Activated T-cell treated with anti-CD3 and anti-CD28 coated beads for 1 hour (primary cell): ENCODE results near the gene BAG2.

Source experiments
- DNase-seq: peaks from one replicate; pipeline ENCODE4 v3.0.0-alpha.2; 2020; ENCODE audit warnings: low read depth

The BAG2 gene

DNA sequence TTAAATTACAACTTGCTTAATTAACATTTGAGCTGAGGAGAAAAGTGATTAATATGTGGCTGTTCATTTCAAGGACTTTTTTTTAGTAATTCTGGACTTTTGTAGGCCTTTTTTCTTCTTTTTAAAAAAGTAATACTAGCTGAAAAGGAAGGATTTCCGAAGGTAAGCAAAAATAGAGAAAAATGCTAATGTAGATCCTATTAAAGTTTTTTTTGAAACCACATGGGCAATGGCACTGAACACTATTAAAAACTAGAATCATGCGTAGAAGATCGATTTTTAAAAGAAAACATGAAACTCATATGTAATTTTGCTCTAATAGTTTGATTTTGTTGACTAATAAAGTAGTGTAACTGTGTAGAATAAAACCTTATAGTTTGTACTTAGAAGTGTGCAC is 2.4 kb downstream of the BAG2 start:
- DNase-seq, result no peak

GRCh38 chr6:57177545-57178265 is 5.6 kb downstream of the BAG2 start:
- DNase-seq, result no peak

DNA sequence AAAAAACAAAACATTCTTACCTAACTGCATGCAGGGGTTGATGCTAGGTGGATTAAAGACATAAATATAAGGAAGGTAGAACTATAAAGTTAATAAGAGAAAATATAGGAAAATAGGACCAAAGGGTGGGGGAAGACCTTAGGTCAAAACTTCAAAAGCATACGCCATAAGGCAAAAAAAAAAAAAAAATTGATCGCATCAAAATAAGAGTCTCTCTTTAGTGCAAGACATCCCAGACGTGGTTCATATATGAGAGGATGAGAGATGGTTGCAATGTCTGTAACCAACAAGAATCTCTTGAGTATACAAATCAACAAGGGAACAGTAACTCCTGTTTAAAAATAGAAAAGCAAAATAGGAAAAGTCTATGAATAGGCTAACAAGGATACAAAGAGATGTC is 8.5 kb downstream of the BAG2 start:
- no peak for DNase-seq

- DNase-seq, result no peak
Observed at GRCh38 chr6:57182017-57182432, 9.9 kb downstream of the BAG2 start.

DNA sequence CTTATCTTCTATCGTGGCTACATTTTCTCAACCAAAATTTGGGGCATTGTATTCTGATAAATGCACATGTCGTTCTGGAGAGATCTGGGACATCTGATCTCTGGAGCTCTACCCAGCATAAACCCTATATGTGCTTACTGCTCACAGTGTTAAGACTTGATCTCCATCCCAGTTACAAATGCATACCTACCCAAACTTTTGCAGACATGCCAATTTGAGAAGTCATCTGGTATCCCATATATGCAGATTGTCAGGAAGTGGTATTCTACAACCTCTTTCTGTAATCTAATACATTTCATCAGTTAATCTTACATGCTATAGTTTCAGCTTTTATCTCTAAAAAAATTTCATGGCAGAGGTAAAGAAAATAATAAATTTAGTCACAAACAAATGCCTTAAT is 11.2 kb downstream of the BAG2 start:
- DNase-seq, result no peak

- no peak for DNase-seq
Observed at GRCh38 chr6:57190140-57190539, 18.0 kb downstream of the BAG2 start.

DNA sequence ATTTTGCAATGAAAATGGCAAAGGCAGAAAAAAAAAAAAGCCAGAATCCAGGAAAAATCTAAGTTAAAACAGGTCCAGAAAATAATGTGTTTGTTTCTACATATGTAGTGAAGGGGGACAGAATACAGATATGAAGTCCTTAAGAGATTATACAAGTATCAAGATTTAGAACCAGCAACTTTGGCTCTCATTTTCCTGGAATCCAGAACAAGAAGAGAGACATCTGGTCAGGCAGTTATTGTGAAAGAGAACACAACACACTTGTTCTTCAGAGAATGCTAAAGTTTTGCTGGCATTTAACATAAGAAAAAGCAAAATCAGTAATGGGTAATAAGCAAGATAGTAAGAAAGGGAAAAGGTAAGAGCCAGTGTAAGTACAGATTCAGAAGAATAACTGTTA is 21.1 kb downstream of the BAG2 start:
- no peak for DNase-seq

DNA sequence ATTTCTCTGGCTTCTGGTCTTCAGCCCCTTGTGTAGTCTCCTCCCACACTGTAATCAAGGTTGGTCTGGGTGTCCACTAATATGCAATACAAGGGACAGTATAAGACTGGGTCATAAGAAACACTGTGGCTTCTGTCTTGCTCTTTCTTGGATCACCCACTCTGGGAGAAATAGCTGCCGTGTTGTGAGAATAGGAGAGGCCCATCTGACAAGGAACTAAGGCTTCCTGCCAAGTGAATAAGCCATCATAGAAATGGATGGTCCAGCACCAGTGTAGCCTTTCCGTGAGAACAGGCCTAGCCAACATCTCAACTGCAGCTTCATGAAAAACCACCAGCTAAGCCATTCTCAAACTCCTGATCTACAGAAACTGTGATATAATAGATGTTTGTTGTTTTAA is 23.3 kb downstream of the BAG2 start:
- no peak for DNase-seq

DNA sequence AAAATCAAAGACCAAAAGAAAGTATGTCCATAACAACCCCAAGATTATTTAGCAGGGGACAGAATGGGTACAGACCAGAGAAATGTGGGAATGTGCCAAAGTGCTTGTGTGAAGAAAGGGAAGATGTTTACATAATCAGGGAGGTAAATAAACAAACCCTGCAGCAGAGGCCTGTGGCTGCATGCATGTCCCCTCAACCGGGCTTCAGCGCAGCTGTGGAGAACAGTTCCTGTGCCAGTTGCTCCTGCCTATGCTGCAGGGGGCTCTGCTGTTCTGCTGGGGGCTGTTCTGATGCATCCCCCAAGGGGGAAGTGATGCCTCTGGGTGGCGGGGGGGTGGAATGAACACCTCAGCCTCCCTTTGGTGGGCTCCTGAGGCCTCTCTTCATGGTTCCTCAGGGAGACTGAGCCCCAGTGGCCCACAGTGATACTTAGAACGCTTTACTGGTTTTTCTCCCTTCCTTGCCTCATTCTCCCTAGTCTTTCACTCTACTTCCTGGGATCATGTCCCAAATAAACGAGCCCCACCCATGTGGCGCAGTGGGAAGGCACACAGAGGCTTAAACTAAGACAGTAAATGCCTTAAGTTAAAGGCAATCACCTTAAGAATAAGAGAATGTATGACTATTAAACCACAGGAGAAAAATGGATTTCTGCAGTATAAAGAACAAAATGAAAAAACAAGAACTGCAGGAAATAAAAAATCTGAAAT is 27.0 kb downstream of the BAG2 start:
- no peak for DNase-seq

DNA sequence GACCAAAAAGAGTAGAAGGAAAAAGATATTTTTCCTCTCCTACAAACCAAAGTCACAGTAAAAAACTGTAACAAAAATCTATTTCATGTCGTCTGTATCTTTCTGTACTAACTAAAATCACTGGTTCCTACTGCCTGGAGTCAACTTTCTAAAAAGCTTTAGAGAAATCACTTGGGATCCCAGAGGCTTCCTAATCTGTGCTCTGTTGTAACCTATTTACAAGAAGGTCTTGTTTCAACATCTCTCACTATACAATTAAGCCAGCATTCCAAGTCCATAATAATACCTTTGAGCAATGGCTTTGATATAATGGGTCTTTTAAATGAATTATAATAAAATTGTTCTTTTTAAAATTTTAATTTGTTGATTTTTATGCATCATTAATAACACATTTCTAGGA is 29.6 kb downstream of the BAG2 start:
- no peak for DNase-seq

GRCh38 chr6:57205550-57206328 is 33.6 kb downstream of the BAG2 start:
- DNase-seq, result no peak

DNA sequence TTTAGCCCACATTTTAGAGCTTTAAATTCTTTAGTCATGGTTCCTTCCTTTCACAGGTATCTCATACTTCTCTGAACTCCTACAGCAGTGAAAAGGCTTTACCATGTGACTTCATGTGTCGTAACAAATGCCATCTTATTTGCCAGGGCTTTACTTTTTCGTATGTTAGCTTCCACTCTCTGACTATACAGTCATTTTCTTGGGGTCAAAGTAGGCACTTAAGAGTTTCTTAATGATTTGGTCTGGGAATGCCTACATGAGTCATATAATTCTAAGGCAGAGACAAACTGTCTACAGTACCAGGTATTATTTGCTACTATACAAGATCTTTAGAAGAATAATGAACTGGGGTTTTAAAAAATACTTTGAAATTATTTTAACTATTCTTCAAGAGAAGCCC is 35.0 kb downstream of the BAG2 start:
- DNase-seq, result no peak

GRCh38 chr6:57207872-57208271 is 35.7 kb downstream of the BAG2 start:
- DNase-seq, result no peak

GRCh38 chr6:57209030-57209429 is 36.9 kb downstream of the BAG2 start:
- DNase-seq, result no peak

DNA sequence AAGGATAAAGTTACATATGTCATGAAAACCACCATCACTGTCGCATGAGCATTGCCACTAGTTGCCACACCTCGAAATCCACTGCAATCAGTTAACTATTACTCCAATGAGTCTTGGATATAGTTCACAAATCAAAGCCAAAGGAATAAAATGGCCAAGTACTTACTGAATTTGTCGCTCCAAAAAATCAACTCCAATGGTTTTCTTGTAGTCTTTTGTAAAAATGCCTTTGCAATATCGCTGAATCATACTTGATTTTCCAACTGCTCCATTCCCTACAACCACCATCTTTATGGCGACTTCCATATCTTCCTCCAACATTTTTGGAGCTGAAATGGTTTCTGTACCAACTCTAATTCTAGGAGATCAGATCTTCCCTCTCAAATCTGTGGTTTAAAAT is 37.9 kb downstream of the BAG2 start:
- no peak for DNase-seq

DNA sequence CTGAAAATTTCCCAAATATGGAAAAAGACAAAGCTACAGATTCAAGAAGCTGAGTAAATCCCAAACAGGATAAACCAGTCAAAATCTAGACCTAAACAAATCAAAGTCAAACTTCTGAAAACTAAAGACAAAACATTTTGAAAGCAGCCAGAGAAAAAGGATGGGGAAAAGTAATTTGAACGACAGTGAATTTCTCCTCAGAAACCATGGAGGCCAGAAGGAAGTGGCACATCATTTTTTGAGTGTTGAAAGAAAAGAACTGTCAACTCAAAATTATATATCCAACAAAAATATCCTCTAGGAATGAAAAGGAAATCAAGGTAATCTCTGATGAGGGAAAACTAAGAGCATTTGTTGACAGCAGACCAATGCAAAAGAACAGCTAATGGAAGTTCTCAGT is 43.1 kb downstream of the BAG2 start:
- no peak for DNase-seq

- DNase-seq, result no peak
Observed at GRCh38 chr6:57216235-57217101, 44.3 kb downstream of the BAG2 start.

DNA sequence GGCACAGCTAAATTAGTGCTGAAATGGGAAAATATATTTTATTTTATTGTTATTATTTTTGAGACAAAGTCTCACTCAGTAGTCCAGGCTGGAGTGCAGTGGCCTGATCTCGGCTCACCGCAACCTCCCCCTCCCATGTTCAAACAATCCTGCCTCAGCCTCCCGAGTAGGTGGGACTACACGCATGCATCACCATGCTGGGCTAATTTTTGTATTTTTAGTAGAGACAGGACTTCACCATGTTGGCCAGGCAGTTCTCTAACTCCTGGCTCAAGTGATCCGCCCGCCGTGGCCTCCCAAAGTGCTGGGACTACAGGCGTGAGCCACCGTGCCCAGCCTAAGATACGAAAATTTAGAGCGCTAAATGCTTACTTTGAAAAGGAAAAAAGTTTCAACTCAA is 45.1 kb downstream of the BAG2 start:
- no peak for DNase-seq

DNA sequence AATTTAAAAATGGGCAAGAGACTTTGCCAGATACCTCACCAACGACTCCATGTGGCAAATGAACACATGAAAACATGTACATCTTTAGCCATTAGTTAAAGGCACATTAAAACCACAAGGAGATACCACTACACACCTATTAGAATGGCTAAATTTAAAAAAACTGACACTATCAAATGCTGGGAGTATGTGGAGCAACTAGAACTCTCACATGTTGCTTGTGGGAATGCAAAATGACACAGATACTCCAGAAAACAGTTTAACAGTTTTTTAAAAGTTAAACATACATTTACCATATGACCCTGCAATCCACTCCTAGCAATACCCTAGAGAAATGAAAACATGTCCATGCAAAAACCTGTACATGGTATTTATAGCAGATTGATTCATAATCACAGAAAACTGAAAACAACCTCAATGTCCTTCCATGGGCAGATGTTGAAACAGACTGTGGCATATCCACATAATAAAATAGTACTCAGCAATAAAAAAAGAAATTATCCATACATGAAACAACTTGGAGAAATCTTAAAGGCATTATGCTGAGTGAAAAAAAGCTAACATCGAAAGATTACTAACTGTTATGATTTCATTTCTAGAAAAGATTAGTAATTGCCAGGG is 48.1 kb downstream of the BAG2 start:
- DNase-seq, result no peak

DNA sequence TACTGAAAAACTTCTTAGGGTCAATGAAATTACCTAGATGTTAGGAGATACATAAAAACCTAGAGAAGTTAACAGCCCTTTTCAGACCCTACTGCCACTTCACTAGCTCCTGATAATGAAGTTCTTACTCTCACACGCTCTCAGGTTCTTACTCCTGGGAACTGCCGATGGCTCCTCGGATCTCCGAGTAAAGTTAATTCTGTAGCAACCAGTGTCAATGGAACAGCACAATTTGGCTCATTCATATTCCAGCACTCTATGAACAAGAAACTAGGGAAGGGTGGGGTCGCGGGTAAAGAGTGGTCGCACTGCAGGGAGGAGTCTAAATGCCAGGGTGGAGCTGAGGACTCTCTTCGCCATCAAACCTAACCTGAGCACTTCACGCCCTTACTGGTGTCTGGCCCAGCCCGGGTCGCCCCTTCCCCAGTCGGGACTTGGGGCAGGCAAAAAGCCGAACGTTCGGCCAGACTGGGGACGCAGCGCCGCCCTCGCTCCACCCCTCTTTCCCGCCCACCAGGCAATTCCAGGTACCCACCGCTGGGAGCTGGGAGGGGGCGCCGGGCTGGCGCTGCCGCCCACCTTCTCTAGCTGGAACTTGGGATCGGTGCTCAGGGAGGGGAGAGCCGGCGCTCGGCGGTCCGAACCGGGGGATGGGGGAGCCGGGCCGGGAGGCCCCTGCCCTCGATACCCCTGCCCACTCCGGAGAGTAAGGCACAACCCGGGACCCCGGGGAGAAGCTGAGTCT is 49.2 kb downstream of the BAG2 start:
- peak; percentile 12 for DNase-seq
